ENCODE measurements around the gene PRDM15. TPM values are rescaled to one million over a fixed set of nuclear protein-coding genes. Genes with fewer than 3 reads are reported as not detected.

PRDM15 gene, protein sequence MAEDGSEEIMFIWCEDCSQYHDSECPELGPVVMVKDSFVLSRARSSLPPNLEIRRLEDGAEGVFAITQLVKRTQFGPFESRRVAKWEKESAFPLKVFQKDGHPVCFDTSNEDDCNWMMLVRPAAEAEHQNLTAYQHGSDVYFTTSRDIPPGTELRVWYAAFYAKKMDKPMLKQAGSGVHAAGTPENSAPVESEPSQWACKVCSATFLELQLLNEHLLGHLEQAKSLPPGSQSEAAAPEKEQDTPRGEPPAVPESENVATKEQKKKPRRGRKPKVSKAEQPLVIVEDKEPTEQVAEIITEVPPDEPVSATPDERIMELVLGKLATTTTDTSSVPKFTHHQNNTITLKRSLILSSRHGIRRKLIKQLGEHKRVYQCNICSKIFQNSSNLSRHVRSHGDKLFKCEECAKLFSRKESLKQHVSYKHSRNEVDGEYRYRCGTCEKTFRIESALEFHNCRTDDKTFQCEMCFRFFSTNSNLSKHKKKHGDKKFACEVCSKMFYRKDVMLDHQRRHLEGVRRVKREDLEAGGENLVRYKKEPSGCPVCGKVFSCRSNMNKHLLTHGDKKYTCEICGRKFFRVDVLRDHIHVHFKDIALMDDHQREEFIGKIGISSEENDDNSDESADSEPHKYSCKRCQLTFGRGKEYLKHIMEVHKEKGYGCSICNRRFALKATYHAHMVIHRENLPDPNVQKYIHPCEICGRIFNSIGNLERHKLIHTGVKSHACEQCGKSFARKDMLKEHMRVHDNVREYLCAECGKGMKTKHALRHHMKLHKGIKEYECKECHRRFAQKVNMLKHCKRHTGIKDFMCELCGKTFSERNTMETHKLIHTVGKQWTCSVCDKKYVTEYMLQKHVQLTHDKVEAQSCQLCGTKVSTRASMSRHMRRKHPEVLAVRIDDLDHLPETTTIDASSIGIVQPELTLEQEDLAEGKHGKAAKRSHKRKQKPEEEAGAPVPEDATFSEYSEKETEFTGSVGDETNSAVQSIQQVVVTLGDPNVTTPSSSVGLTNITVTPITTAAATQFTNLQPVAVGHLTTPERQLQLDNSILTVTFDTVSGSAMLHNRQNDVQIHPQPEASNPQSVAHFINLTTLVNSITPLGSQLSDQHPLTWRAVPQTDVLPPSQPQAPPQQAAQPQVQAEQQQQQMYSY
- total RNA-seq = 10 to 100 TPM in 2 of 6 donors, 1 to 10 TPM in 4; 5.3 to 31.4 (median 7.4) TPM

DNA sequence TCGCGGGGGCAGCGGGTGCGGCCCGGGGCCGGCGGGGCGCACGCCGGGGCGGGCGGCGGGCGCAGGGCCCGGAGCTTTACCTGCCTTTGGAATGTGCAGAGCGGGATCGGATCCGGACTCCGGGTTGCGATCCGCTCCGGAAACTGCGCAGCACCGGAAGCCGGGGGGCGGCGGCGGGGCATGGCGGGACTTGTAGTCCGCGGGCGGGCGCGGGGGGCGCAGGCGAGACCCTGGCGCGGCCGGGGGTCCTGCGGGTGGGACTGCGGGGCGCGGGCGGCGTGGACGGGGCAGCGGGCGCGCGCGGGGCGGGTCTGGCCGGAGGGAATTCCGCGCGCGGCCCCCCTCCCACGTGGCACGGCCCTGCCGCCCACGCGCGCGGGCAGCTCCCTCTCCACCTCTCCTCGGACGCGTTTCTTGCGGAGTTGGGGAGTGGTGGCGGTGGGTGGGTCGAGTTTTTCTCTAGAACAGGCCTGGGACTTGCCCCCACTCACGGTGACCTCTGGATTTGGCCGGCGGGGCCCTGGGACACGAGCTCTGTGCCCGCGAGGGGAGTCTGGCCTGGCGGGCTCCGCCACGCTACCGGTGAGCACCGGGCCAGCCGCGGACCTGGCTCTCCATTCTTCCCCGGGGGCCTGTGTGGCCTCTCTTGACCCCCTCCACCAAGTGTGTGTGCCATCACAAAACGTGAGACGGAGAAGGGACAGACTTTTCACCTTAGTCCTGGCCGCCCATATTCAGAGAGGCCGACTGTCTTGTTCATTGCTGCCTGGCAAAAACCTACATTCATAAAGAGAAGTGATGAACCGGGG lies at the start of gene PRDM15:
PRDM15 (minus strand) TSS at position 155 of the 809 bp plus-strand sequence. CDS start 18,981 bp downstream, outside the sequence.
- Histone ChIP-seq H3K9me3 (no peaks in the 10 kb centered on the region), H3K27ac (peak within 1 kb of the TSS; percentile 67 to 90 (median 84)), H3K27me3 (no peaks in the 10 kb centered on the region), H3K4me1 (peaks cover 10 to 26% (median 19%) of the 10 kb centered on the region in 4 donors), H3K36me3 (no peaks in the 10 kb centered on the region), H3K4me3 (peak within 1 kb of the TSS; percentile 64 to 91 (median 83))
- 3 to 5% methylated on average over 14 to 20 of the region's 89 CpGs for WGBS, 2 donors
- ATAC-seq (ENCODE audit: low FRiP score in 2 of 2) = peak; percentile 57 to 71
- TF ChIP-seq, protein P1, sequence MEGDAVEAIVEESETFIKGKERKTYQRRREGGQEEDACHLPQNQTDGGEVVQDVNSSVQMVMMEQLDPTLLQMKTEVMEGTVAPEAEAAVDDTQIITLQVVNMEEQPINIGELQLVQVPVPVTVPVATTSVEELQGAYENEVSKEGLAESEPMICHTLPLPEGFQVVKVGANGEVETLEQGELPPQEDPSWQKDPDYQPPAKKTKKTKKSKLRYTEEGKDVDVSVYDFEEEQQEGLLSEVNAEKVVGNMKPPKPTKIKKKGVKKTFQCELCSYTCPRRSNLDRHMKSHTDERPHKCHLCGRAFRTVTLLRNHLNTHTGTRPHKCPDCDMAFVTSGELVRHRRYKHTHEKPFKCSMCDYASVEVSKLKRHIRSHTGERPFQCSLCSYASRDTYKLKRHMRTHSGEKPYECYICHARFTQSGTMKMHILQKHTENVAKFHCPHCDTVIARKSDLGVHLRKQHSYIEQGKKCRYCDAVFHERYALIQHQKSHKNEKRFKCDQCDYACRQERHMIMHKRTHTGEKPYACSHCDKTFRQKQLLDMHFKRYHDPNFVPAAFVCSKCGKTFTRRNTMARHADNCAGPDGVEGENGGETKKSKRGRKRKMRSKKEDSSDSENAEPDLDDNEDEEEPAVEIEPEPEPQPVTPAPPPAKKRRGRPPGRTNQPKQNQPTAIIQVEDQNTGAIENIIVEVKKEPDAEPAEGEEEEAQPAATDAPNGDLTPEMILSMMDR (IDR thresholded peaks at IDR 0.05) = peak in 1 of 6 experiments; percentile 14
- peak in 1 of 4 donors; percentile 7 for TF ChIP-seq POLR2A (IDR thresholded peaks at IDR 0.05)
- TF ChIP-seq POLR2AphosphoS5 (IDR thresholded peaks at IDR 0.05) = peak in 1 of 2 donors; percentile 3
- TF ChIP-seq EP300 (IDR thresholded peaks at IDR 0.05) = no peak
- peak; percentile 62 to 97 for DNase-seq

DNA sequence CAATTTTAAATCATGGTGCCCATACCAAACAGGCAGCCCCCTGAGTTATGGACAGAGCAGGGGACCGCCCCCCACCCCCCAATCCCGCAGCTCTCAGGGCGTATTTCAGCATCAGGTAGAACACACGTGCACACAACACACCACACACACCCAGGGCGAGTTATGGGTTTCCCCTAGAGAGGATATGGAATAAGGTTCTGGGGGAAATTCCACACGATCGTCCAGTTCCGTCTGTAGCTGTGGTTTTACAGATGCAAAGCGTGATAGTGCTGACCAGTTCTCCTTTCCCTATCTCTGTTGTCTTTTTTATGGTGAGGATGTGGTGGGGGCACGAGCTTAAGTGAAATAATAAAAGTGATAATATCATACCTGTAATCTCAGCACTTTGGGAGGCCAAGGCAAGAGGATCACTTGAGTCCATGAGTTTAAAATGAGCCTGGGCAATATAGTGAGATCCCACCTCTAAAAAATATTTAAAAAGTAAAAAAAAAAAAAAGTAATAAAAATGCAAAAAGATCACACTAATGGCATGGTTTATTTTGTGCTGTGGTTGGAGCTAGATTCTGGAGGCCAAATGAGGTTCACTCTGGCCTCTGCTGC lies 49.6 kb upstream of the PRDM15 start:
- H3K36me3 ChIP-seq = no peaks in the 10 kb centered on the region
- H3K27ac ChIP-seq = peak overlapping the region; percentile 41 to 92 (median 62)
- H3K4me3 ChIP-seq = no peak overlapping the region
- H3K9me3 ChIP-seq = no peaks in the 10 kb centered on the region
- H3K27me3 ChIP-seq = no peaks in the 10 kb centered on the region
- peaks cover 46 to 70% (median 60%) of the 10 kb centered on the region in 4 donors for H3K4me1 ChIP-seq
- TF ChIP-seq EP300 (IDR thresholded peaks at IDR 0.05) (no peak), POLR2AphosphoS5 (IDR thresholded peaks at IDR 0.05) (no peak), POLR2A (IDR thresholded peaks at IDR 0.05) (no peak)
- TF ChIP-seq, protein P1 (IDR thresholded peaks at IDR 0.05) = no peak
- 36 to 53% methylated on average over 10 of the region's 10 CpGs for WGBS, 2 donors
- no peak for ATAC-seq (ENCODE audit: low FRiP score in 2 of 2)
- DNase-seq = no peak

DNA sequence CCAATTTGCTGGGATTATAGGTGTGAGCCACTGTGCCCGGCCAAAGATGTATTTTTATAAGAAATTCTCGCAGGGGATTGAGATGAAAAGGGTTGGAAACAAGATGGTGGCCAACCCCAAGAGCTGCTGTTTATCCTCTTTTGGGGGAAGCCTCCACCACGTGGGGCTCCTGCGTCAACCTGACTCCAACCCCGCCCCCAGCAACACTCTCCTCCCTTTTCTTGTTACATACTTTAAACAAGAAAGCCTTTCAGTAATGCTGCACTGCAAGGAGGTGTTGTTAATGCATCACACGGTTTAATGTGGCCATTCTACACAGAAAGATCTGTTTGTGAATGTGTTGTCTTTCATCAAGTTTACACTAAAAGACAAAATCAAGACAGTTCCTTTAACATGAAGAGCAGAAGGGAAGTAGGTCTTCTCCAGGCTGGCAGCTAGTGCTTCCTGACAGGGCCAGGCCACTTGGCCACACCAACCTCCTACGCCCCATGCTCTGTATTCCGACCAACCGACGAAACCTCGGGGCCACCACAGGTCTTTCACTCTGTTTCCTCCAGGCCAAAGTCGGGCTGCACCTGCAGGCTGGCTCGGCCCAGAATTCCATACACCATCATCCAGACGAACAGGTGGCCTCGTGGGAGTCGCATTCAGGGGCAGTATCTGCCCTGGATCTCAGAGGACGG lies 48.7 kb upstream of the PRDM15 start:
- peak overlapping the region; percentile 82 to 92 (median 88) for H3K27ac ChIP-seq
- no peaks in the 10 kb centered on the region for H3K9me3 ChIP-seq
- ATAC-seq (ENCODE audit: low FRiP score in 2 of 2) = no peak
- no peaks in the 10 kb centered on the region for H3K36me3 ChIP-seq
- TF ChIP-seq, protein P1 (IDR thresholded peaks at IDR 0.05) = no peak
- TF ChIP-seq POLR2A (IDR thresholded peaks at IDR 0.05) = peak in 1 of 4 donors; percentile 12
- no peak overlapping the region for H3K4me3 ChIP-seq
- peak in 1 of 2 donors; percentile 36 for DNase-seq
- WGBS, 2 donors = 60% methylated on average over 17 of the region's 17 CpGs
- H3K27me3 ChIP-seq = no peaks in the 10 kb centered on the region
- H3K4me1 ChIP-seq = peaks cover 49 to 64% (median 56%) of the 10 kb centered on the region in 4 donors
